ENCODE results near the gene SLC1A7.

SLC1A7 gene

DNA sequence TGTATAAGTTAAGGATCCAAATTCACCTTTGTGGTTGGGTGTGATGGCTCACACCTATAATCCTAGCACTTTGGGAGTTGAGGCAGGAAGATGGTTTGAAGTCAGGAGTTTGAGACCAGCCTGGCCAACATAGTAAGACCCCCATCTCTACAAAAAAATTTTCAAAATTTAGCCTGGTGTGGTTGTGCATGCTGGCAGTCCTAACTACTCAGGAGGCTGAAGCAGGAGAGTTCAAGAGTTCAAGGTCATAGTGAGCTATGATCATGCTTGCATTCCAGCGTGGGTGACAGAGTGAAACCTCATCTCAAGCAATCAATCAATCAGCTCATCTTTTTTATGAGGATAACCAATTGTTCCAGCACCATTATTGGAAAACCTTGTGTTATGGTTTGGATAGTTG is 16.5 kb upstream of the SLC1A7 start:
- no peak for DNase-seq

- DNase-seq, result no peak
Measured at GRCh38 chr1:53156783-53157182, 14.3 kb upstream of the SLC1A7 start.

GRCh38 chr1:53155945-53156344 is 13.5 kb upstream of the SLC1A7 start:
- DNase-seq, result no peak

GRCh38 chr1:53155534-53155933 is 13.1 kb upstream of the SLC1A7 start:
- DNase-seq, result no peak

DNA sequence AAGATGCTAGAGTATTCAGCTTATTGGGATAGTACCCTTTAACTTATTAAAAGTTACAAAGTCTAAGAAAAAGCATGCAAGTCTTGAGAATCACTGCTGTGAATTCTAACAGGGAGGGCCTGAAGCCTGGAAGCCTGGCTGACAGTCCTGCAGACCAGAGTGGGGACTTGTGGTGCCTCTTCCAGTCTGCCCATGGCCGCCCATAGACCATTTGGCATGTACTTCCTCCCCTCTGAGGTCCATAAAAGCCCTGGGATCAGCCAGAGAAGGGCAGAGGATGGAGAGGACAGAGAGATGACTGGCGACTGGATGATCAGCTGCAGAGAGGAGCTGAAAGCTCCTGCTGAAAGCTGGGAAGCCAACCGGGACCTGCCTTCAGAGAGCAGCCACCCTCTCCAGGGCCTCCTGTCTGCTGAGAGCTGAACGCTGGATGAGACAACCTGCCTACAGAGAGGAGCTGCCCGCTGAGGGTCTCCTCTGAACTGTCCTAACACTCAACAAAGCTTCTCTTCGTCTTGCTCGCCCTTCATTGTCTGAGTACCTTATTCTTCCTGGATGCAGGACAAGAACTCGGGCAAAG is 12.5 kb upstream of the SLC1A7 start:
- DNase-seq, result no peak

DNA sequence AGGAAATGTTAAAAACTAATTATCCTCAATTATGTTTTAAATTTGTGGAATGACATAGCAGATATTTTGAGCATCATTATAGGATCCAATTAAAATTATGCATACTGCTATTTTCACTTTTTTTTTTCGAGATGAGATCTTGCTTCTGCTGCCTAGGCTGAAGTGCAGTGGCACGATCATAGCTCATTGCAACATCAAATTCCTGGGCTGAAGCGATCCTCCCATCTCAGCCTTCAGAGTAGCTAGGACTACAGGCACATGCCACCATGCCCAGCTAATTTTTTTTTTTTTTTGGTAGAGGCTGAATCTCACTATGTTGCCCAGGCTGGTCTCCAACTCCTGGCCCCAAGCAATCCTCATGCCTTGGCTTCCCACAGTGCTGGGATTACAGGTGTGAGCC is 11.3 kb upstream of the SLC1A7 start:
- no peak for DNase-seq

DNA sequence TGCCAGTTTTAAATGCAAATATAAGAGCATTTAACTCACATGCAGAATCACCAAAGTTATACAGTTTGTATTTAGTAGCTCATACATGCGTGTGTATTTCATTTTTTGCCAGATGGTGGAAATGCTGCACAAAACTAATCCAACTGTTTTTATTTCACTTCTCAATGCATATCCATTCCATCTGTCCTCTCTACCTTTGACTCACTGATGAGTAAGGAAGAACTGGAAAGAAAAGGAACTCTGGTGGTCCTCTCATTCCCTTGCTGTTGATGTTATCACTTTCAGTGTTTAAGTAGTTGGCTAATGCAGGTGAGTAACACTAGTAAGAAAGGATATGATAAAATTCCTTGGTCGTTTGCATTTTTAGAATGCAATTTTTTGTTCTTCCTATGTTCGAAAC is 5.7 kb upstream of the SLC1A7 start:
- no peak for DNase-seq

- DNase-seq, result no peak
Measured at GRCh38 chr1:53147174-53147573, 4.7 kb upstream of the SLC1A7 start.

- no peak for DNase-seq
Measured at GRCh38 chr1:53145942-53146708, 3.7 kb upstream of the SLC1A7 start.

DNA sequence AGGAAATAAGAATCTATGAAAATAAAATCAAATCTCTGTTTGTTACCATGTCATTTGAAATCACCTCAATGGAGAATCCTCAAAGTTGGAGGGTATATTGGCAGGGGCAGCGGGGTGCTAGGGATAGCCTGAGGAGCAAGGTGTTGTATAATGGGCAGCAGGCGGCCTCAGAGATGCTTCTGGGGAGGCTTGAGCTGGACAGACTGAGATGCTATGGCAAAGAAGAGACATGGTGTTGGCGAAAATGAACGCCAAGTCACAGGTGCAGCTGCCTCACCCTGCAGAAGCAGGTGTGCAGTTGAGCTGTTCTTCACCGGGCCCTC is 3.1 kb upstream of the SLC1A7 start:
- no peak for DNase-seq

GRCh38 chr1:53145051-53145600 is 2.7 kb upstream of the SLC1A7 start:
- DNase-seq, result no peak

DNA sequence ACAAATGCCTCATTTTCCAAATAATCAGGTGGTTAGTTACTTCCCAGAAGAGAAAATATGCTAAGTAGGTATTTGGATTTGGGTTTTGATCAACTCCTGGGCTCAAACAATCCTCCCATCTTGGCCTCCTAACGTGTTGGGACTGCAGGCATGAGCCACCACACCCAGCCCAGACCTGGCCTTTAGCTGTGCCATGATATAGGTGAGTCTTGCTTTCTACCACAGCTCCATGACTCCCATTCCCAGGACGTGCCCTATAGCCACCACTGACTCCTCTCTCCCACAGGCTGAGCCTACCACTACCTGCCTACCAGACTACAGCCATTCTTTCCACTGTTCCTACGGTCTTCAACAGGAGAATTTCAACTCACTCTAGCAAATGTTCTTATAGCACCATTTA is 1.8 kb upstream of the SLC1A7 start:
- no peak for DNase-seq

DNA sequence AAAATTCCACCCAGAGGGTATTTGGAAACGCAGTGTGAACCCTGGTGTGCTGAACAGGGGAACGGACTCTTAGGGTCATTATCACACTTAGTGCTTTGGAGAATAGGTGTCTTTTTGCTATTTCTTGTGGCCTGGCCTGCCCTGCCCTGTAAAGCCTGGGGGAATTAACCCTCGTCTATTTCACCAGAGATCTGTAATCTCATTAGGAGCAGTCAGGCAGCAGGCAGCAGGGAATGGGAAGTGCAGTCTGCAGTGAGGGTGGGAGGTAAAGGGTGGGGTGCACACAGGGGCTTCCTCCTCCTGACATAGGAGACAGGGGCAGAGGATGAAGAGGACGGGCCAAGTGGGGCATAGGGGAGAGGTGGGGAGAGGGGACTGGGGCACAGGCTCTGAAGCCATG is 1.1 kb upstream of the SLC1A7 start:
- DNase-seq, result no peak

DNA sequence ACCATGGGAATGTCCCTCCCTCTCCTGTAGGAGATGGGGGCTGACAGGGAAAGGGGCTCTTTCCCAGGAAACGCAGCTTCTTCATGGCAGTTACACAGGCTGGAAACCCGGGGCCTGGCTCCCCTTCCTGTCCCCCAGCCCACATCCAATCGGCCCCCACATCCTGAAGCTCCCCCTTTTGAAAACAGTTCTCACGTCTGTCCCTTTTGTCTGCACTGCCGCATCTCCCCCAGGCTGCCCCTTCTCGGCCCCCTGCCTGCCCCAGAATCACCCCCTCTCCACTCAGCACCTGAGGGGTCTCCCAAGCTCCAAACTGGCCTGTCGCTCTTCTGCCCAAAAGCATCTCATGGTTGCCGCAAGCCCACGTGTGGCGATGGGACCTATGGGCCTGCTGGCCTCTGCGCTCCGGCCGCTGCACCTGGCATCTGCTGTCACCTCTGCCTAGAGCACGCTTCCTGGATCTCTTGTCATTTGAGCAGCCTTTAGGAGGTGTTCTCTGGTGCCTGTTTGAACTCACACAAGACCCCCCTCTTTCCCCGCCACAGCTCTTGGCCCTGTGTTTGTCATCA is 867 bp downstream of the SLC1A7 start:
- no peak for DNase-seq

DNA sequence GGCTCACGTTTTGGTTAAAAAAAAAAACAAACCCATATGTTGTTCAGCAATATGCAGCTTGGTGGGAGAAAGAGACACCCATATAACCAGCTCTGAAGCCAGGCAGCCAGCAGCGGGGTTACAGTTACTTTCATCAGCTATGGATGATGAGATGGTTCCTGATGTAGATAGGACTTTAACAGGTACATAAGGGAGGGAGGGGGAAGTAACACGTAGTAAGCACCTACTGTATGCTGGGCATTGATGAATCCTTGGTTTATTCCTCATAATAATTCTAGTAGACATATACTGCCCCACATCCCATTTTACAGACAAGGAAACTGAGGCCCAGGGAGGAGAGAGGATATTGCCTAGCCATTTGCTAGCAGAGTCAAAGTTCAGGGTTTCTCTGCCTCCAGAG is 2.0 kb downstream of the SLC1A7 start:
- no peak for DNase-seq

DNA sequence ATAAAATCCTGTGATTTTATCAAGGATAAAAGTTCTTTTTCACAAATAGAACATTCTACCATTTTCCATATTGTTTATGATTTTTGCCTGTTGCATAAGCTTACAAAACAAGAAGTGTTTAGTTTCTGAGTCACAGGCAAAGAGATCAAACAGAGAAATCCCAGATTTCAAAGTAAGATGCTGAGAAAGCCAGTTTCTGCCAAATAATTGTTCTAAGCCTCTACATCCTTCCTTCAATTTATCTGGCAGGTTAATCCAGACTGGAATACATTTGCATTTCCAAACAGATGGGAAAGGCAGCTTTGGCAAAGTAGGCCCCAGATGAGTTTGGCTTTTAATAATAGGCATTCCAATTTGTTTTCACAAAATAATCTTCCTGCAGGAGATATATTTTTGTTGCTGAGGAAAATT is 2.5 kb downstream of the SLC1A7 start:
- no peak for DNase-seq

- no peak for DNase-seq
Measured at GRCh38 chr1:53138991-53139884, 3.2 kb downstream of the SLC1A7 start.

- DNase-seq, result no peak
Measured at GRCh38 chr1:53137729-53138128, 4.7 kb downstream of the SLC1A7 start.

DNA sequence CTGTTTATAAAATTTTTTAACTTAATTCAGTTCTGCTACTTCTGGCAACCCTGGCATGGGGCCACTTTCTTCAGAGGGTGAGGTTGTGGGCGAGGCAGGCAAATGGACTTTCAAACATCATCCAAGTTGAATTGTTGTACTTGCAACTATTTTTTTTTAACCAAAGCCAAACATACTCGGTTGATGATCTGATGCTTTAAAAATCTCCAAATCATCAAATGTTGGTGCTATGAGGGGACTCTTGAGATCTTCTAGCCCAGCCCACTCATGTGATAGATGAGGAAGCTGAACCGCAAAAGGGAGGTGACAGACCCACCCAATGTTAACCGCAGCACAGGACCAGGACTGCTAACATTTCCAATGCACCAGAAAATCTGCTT is 6.7 kb downstream of the SLC1A7 start:
- no peak for DNase-seq

DNA sequence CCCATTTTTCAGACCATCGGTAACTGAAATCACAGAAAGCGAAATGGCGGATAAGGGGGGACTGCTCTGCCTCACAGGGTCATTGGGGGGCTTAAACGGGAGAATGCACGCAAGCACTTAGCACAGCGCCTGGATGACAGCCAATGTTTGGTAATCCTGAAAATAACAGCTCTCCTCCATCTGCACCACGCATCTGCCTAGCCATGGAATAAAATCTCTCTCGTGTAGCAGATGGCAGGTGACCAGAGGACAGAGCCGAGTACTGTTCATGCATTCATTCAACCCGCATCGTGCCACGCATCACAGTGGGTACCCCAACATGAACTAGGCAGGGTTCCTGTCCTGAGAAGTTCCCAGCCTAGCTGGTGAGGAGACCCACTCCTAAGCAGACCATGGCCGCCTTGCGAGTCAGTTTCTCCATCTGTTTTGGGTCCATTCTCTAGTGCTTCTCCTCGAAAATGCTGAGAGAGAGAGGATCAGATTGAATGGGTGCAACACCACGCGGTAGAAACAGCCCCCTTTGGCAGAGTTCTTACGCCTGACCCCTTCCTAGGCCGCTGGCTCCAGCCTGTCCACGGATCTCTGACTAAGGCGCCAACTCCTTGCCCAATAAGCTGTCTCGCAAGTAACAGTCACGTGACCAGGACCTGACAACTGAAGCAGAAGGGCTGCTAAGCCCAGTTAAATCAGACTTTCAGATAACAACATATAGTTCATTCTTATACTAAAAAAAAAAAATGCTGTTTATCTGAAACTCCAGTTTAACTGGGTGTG is 7.3 kb downstream of the SLC1A7 start:
- no peak for DNase-seq

GRCh38 chr1:53134042-53134485 is 8.4 kb downstream of the SLC1A7 start:
- DNase-seq, result no peak

DNA sequence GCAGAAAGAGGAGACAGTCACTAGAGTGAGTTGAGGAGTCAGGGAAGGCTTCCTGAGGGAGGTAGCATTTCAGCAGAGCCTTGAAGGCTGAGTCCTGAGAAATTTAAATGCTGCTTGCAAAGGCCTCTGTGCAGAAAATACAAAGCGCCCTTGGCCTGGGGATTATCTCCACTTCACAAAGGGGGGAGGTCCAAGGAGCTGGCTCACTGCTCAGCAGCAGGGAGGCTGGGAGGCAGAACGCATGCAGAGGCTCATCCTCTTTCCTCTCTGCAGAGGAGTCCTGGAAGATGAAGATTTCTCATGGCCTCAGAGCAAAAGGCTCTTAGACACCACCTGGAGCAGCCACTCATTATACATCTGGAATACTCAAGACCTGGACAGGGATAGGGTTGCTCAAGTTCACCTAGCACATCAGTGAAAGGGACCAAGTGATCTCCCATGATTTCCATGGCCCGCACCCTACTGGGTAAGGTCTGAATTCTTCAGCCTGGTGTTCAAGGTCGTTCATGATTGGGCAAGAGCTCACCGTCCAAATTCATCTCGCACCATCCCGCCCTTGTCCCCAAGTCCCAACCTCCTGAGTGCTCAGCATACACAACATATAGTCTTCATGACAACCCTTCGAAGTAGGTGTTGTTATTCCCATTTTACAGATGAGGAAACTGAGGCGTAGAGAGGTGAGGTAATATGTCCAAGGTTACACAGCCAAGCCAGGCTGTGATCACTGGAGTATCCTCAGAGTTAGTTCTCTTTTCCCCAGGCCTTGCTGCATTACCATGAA is 9.0 kb downstream of the SLC1A7 start:
- DNase-seq, result no peak
